Measurements from ENCODE around the gene CBX6. TPM values are rescaled to one million over a fixed set of nuclear protein-coding genes. Genes with fewer than 3 reads are reported as not detected.

Gene CBX6
- total RNA-seq, 1 experiment from 2014 or later = 98.4 TPM

DNA sequence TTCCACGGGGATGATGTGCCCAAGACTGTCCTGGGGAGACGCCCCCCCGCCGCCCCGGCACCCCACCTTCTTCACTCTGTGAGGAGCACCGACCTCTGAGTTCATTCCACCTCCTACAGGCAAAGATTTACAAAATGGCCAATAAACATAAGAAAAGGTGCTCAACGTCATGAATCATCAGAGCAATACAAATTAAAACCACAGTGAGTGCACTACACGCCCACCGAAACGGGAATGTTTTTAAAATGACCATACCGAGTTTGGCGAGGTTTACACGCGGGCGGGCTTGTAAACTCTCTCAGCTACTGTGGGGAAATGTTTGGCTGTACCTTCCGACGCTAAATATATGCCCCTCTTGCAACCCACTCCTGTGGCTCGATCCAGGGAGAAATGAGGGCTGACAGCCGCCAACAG lies 36.1 kb downstream of the CBX6 start:
- no peak for DNase-seq (ENCODE audit: low read depth, low spot score)
- in situ Hi-C loops (cut with HindIII; ENCODE audit: low pct_unique_long_range_greater_than_20kb, low sequenced_read_pairs) = no loop called here
- POLR2A ChIA-PET = no interaction called here

DNA sequence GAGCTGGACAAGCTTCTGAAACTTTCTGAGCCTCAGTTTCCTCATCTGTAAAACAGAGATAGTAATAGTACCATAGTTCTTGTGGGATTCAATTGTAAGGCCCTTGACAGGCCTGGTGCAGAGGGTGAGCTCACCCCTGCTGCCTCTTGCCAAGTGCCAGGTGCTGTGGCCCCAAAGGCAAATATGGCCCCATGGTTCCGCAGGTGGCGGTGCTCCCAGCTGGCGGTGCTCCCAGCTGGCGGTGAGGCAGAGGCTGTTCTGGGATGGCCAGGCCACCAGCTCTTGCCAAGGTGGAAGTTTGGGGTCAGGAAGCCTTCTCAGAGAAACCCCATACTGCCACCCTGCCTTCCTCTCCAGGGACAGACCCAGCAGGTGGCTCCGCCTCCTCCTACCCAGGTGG lies 37.0 kb downstream of the CBX6 start:
- Histone ChIP-seq H3K27me3 (ENCODE audit: control insufficient read depth, insufficient read depth, low read length) (no peaks in the 10 kb centered on the region), H3K36me3 (ENCODE audit: control insufficient read depth, insufficient read depth, low read length) (no peaks in the 10 kb centered on the region), H3K4me1 (ENCODE audit: control insufficient read depth, insufficient read depth, low read length) (peaks cover 13% of the 10 kb centered on the region), H3K9me3 (ENCODE audit: control insufficient read depth, insufficient read depth, low read depth, low read length) (no peaks in the 10 kb centered on the region), H3K4me3 (ENCODE audit: low read depth in 2 of 2, low read length in 2 of 2) (no peak overlapping the region), H3K27ac (ENCODE audit: low read length) (no peak overlapping the region)
- intact Hi-C loops (cut with micrococcal nuclease; ENCODE audit: unreplicated experiment) (no loop called here), in situ Hi-C loops (cut with HindIII; ENCODE audit: low pct_unique_long_range_greater_than_20kb, low sequenced_read_pairs) (no loop called here)
- CTCF ChIA-PET = no interaction called here
- ATAC-seq (no peak), DNase-seq (ENCODE audit: low read depth, low spot score) (no peak)
- TF ChIP-seq, protein P1, sequence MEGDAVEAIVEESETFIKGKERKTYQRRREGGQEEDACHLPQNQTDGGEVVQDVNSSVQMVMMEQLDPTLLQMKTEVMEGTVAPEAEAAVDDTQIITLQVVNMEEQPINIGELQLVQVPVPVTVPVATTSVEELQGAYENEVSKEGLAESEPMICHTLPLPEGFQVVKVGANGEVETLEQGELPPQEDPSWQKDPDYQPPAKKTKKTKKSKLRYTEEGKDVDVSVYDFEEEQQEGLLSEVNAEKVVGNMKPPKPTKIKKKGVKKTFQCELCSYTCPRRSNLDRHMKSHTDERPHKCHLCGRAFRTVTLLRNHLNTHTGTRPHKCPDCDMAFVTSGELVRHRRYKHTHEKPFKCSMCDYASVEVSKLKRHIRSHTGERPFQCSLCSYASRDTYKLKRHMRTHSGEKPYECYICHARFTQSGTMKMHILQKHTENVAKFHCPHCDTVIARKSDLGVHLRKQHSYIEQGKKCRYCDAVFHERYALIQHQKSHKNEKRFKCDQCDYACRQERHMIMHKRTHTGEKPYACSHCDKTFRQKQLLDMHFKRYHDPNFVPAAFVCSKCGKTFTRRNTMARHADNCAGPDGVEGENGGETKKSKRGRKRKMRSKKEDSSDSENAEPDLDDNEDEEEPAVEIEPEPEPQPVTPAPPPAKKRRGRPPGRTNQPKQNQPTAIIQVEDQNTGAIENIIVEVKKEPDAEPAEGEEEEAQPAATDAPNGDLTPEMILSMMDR (IDR thresholded peaks at IDR 0.05) = no peak
- TF ChIP-seq, protein P2, sequence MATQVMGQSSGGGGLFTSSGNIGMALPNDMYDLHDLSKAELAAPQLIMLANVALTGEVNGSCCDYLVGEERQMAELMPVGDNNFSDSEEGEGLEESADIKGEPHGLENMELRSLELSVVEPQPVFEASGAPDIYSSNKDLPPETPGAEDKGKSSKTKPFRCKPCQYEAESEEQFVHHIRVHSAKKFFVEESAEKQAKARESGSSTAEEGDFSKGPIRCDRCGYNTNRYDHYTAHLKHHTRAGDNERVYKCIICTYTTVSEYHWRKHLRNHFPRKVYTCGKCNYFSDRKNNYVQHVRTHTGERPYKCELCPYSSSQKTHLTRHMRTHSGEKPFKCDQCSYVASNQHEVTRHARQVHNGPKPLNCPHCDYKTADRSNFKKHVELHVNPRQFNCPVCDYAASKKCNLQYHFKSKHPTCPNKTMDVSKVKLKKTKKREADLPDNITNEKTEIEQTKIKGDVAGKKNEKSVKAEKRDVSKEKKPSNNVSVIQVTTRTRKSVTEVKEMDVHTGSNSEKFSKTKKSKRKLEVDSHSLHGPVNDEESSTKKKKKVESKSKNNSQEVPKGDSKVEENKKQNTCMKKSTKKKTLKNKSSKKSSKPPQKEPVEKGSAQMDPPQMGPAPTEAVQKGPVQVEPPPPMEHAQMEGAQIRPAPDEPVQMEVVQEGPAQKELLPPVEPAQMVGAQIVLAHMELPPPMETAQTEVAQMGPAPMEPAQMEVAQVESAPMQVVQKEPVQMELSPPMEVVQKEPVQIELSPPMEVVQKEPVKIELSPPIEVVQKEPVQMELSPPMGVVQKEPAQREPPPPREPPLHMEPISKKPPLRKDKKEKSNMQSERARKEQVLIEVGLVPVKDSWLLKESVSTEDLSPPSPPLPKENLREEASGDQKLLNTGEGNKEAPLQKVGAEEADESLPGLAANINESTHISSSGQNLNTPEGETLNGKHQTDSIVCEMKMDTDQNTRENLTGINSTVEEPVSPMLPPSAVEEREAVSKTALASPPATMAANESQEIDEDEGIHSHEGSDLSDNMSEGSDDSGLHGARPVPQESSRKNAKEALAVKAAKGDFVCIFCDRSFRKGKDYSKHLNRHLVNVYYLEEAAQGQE (IDR thresholded peaks at IDR 0.05; ENCODE audit: insufficient read depth in 1 of 2, low read depth in 2 of 2, low read length in 1 of 2) = no peak
- no peak for TF ChIP-seq POLR2AphosphoS5 (IDR thresholded peaks at IDR 0.05; ENCODE audit: low read depth, low read length)
- no peak for TF ChIP-seq TCF7L2 (IDR thresholded peaks at IDR 0.05; ENCODE audit: low read depth, low read length)
- no peak for TF ChIP-seq SIN3A (IDR thresholded peaks at IDR 0.05; ENCODE audit: borderline replicate concordance, insufficient read depth, low read depth, low read length)
- BruUV-seq (replicated peaks) = no TSS peak
- POLR2A ChIA-PET = interaction anchor here (0.7 kb wide), 1 partner anchor 456 kb away, joined by 4 read pairs; no protein-coding TSS in a partner anchor

More for the DNA sequence above, 36.1 kb downstream of the CBX6 start:
- intact Hi-C loops (cut with micrococcal nuclease; ENCODE audit: unreplicated experiment) = no loop called here
- no peaks in the 10 kb centered on the region for H3K9me3 ChIP-seq (ENCODE audit: control insufficient read depth, insufficient read depth, low read depth, low read length)
- no peaks in the 10 kb centered on the region for H3K36me3 ChIP-seq (ENCODE audit: control insufficient read depth, insufficient read depth, low read length)
- no peak overlapping the region for H3K27ac ChIP-seq (ENCODE audit: low read length)
- ATAC-seq = no peak
- BruUV-seq (replicated peaks) = no TSS peak
- H3K4me3 ChIP-seq (ENCODE audit: low read depth in 2 of 2, low read length in 2 of 2) = no peak overlapping the region
- no peaks in the 10 kb centered on the region for H3K27me3 ChIP-seq (ENCODE audit: control insufficient read depth, insufficient read depth, low read length)
- TF ChIP-seq POLR2AphosphoS5 (IDR thresholded peaks at IDR 0.05; ENCODE audit: low read depth, low read length) (no peak), SIN3A (IDR thresholded peaks at IDR 0.05; ENCODE audit: borderline replicate concordance, insufficient read depth, low read depth, low read length) (no peak)
- H3K4me1 ChIP-seq (ENCODE audit: control insufficient read depth, insufficient read depth, low read length) = peaks cover 13% of the 10 kb centered on the region
- CTCF ChIA-PET = no interaction called here

DNA sequence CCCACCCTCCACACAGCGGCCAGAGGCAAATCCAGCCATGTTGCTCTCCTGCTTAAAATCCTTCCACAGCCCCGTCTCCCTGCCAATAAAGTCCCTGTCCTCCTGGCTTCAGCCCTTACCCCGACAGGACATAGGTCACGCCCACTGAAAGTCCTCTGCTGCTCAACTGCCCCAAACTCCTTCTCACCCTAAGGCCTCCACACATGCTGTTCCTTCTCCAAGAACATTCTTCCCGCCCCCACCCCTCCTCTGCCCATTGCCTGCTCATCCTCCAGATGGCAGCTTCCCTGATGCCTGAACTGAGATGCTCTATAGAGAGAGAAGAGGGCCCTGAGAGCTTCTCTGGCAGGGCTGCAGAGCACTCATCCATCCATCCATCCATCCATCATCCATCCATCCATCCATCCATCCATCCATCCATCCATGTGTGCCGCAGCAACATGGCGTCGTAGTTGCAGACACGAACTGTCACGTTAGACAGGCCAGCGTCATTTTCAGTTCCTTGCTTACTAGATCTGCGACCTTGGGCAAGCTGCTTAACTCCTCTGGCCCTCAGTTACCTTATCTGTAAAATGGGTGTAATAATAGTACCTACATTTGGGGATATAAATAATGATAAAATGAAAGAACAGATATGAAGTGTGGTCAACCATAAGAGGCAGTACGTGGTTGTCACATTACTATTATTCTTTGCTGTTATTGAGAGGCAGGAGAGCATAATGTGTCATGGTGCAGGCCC lies 37.6 kb downstream of the CBX6 start:
- in situ Hi-C loops (cut with HindIII; ENCODE audit: low pct_unique_long_range_greater_than_20kb, low sequenced_read_pairs) (no loop called here), intact Hi-C loops (cut with micrococcal nuclease; ENCODE audit: unreplicated experiment) (no loop called here)
- TF ChIP-seq, protein P2 (IDR thresholded peaks at IDR 0.05; ENCODE audit: insufficient read depth in 1 of 2, low read depth in 2 of 2, low read length in 1 of 2) = no peak
- TF ChIP-seq POLR2AphosphoS5 (IDR thresholded peaks at IDR 0.05; ENCODE audit: low read depth, low read length) = no peak
- TF ChIP-seq, protein P1 (IDR thresholded peaks at IDR 0.05) = no peak
- TF ChIP-seq TCF7L2 (IDR thresholded peaks at IDR 0.05; ENCODE audit: low read depth, low read length) = no peak
- no peak for TF ChIP-seq SIN3A (IDR thresholded peaks at IDR 0.05; ENCODE audit: borderline replicate concordance, insufficient read depth, low read depth, low read length)
- Histone ChIP-seq H3K4me3 (ENCODE audit: low read depth in 2 of 2, low read length in 2 of 2) (no peak overlapping the region), H3K4me1 (ENCODE audit: control insufficient read depth, insufficient read depth, low read length) (peaks cover 9% of the 10 kb centered on the region; the same call in 1 of the 2 replicates), H3K36me3 (ENCODE audit: control insufficient read depth, insufficient read depth, low read length) (no peaks in the 10 kb centered on the region), H3K27ac (ENCODE audit: low read length) (no peak overlapping the region), H3K27me3 (ENCODE audit: control insufficient read depth, insufficient read depth, low read length) (no peaks in the 10 kb centered on the region), H3K9me3 (ENCODE audit: control insufficient read depth, insufficient read depth, low read depth, low read length) (no peaks in the 10 kb centered on the region)
- no peak for DNase-seq (ENCODE audit: low read depth, low spot score)
- ChIA-PET CTCF (interaction anchor here (0.6 to 0.7 kb wide), 2 partner anchors 11 to 88 kb away, joined by 8 to 14 read pairs; no protein-coding TSS in a partner anchor), POLR2A (interaction anchor here (0.6 to 0.7 kb wide), 2 partner anchors 71 to 457 kb away, joined by 4 to 9 read pairs; no protein-coding TSS in a partner anchor)
- no peak for ATAC-seq
- no TSS peak for BruUV-seq (replicated peaks)
